DOHH2 (cell line): ENCODE measurements around the gene RNF213.

Source experiments
- H3F3A ChIP-seq: fragments of 200-600 bp; sonication (generic), shearing (Covaris generic); 2 replicates; pipeline ENCODE4 v1.6.0; 2016; ENCODE audit warnings: antibody characterized with exemption, mild to moderate bottlenecking; ENCODE audit not compliant: control insufficient read depth, insufficient read depth
- H3K27ac ChIP-seq: fragments of 200-600 bp; sonication (generic); 2 replicates; pipeline ENCODE4 v1.5.1; 2014; ENCODE audit warnings: low read depth, mild to moderate bottlenecking, low read length, moderate library complexity
- H3K27me3 ChIP-seq: fragments of 200-600 bp; sonication (generic); 2 replicates; pipeline ENCODE4 v1.6.1; 2014; ENCODE audit warnings: mild to moderate bottlenecking, low read length, mixed read lengths; ENCODE audit not compliant: control insufficient read depth
- H3K36me3 ChIP-seq: fragments of 200-600 bp; sonication (generic); 2 replicates; pipeline ENCODE4 v1.6.1; 2014; ENCODE audit warnings: mild to moderate bottlenecking, low read length, moderate library complexity, mixed read lengths; ENCODE audit not compliant: control insufficient read depth
- H3K4me1 ChIP-seq: fragments of 200-600 bp; sonication (generic); 2 replicates; pipeline ENCODE4 v1.6.1; 2014; ENCODE audit warnings: mild to moderate bottlenecking, low read length, mixed read lengths; ENCODE audit not compliant: control insufficient read depth
- H3K4me2 ChIP-seq: fragments of 200-600 bp; sonication (generic); 2 replicates; pipeline ENCODE4 v1.6.0; 2014; ENCODE audit warnings: mild to moderate bottlenecking, low read length, moderate library complexity
- H3K4me3 ChIP-seq: fragments of 200-600 bp; sonication (generic); 2 replicates; pipeline ENCODE4 v1.5.1; 2014; ENCODE audit warnings: mild to moderate bottlenecking, low read length, mixed read lengths
- H3K79me2 ChIP-seq: fragments of 200-600 bp; sonication (generic); 2 replicates; pipeline ENCODE4 v1.6.1; 2014; ENCODE audit warnings: mild to moderate bottlenecking, low read length, mixed read lengths; ENCODE audit not compliant: control insufficient read depth
- H3K9me2 ChIP-seq: fragments of 200-600 bp; sonication (generic); replicated peaks from 2 replicates; pipeline ENCODE4 v1.6.1; 2014; ENCODE audit warnings: mild to moderate bottlenecking, low read length, mixed read lengths; ENCODE audit not compliant: control insufficient read depth
- H3K9me3 ChIP-seq: fragments of 200-600 bp; sonication (generic); 2 replicates; pipeline ENCODE4 v1.6.1; 2014; ENCODE audit warnings: antibody characterized with exemption, low read length, mixed read lengths; ENCODE audit not compliant: control insufficient read depth, insufficient read depth
- H4K20me1 ChIP-seq: fragments of 200-600 bp; sonication (generic); 2 replicates; pipeline ENCODE4 v1.6.0; 2014; ENCODE audit warnings: low read depth, mild to moderate bottlenecking, antibody characterized with exemption, low read length, moderate library complexity; ENCODE audit not compliant: control insufficient read depth, insufficient read depth
- CTCF ChIP-seq: fragments of 200-600 bp; sonication (generic); IDR thresholded peaks from one replicate; pipeline ENCODE4 v1.5.1; 2014; ENCODE audit warnings: antibody characterized with exemption, mild to moderate bottlenecking, low read depth, low read length; ENCODE audit not compliant: poor library complexity, severe bottlenecking
- EZH2phosphoT487 ChIP-seq: fragments of 200-600 bp; sonication (generic); IDR thresholded peaks from 2 replicates; pipeline ENCODE4 v1.6.1; 2017; ENCODE audit warnings: borderline replicate concordance, mild to moderate bottlenecking, antibody characterized with exemption, low read length, moderate library complexity, mixed read lengths

Gene RNF213

DNA sequence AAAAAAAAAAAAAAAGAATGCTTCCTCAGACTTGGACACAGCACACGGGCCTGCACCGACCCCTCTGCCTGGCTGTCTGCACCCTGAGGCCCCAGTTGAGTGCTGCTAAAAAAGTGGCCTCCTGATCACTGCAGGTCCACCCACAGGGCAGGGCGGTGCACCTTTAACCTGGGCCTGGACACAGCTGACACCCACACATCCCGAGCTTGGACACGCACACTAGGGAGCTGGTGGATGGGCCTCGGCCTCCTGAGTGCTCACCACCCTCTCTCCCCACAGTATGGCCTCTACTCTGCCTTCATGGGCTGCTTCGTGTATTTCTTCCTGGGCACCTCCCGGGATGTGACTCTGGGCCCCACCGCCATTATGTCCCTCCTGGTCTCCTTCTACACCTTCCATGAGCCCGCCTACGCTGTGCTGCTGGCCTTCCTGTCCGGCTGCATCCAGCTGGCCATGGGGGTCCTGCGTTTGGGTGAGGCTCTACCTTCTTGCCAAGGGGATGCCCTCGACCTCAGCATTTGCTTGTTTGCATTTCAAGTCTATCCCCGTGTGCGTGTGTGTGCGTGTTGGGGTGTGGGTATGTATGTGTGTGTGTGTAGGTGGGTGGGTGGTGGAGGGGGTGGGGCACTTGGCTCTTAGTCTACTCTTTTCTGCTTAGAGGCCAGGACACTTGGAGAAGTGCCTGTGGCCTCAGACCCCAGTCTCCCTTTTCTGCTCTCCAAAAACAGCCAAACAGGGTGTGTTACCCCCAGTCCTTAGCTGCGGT, 38.1 kb upstream of the RNF213 start:
- no peak overlapping the region for H3K4me3 ChIP-seq
- H3K9me3 ChIP-seq = no peaks in the 10 kb centered on the region
- no peaks in the 10 kb centered on the region for H3F3A ChIP-seq
- H3K79me2 ChIP-seq = no peaks in the 10 kb centered on the region
- no peaks in the 10 kb centered on the region for H3K9me2 ChIP-seq
- H3K27me3 ChIP-seq = peaks cover 17% of the 10 kb centered on the region
- no peak for TF ChIP-seq CTCF
- no peak for TF ChIP-seq EZH2phosphoT487
- no peaks in the 10 kb centered on the region for H3K36me3 ChIP-seq
- no peak overlapping the region for H3K4me2 ChIP-seq
- peaks cover 19% of the 10 kb centered on the region for H3K4me1 ChIP-seq
- no peak overlapping the region for H3K27ac ChIP-seq
- H4K20me1 ChIP-seq = 0 out of 2 replicates have a peak, but pooled peaks cover 6% of the 10 kb centered on the region

DNA sequence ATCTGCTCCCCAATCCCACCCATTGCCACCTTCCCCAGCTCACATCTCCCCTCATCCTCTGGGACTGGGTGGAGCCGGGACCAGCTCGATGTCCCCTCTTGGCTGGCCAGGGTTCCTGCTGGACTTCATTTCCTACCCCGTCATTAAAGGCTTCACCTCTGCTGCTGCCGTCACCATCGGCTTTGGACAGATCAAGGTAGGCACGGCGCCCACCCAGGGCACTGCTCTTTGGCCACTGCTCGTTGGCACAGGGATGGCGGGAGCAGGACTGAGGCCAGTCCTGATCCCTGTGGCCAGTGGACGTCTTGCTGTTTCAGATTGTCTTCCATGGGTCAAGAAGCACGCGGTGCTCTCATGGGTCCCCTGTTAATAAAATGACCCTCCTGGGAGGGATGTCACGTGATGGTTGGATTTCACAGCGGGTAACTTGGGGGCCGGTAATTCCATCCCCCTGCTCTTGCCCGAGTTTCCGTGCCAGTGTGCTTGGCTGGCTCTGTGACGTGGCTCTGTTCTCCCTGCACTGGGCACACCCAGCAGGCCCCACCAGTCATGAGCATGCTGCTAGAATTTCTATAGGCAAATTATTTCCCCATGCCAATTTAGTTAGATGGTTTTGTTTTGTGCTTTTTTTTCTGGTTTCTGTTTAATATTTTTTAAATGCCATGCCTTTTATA, 37.4 kb upstream of the RNF213 start:
- Histone ChIP-seq H4K20me1 (0 out of 2 replicates have a peak, but pooled peaks cover 6% of the 10 kb centered on the region), H3K4me1 (peaks cover 19% of the 10 kb centered on the region), H3K4me2 (no peak overlapping the region), H3K27ac (no peak overlapping the region), H3K9me2 (no peaks in the 10 kb centered on the region), H3K79me2 (no peaks in the 10 kb centered on the region), H3K4me3 (no peak overlapping the region), H3F3A (no peaks in the 10 kb centered on the region), H3K27me3 (peaks cover 14% of the 10 kb centered on the region), H3K36me3 (no peaks in the 10 kb centered on the region), H3K9me3 (no peaks in the 10 kb centered on the region)
- TF ChIP-seq EZH2phosphoT487 = no peak
- TF ChIP-seq CTCF = no peak

GRCh38 chr17:80223838-80224497, 36.7 kb upstream of the RNF213 start:
- Histone ChIP-seq H3K4me2 (no peak overlapping the region), H3K4me3 (no peak overlapping the region), H3K4me1 (peaks cover 13% of the 10 kb centered on the region), H3K27me3 (peaks cover 14% of the 10 kb centered on the region), H3F3A (no peaks in the 10 kb centered on the region), H3K27ac (no peak overlapping the region), H4K20me1 (0 out of 2 replicates have a peak, but pooled peaks cover 6% of the 10 kb centered on the region), H3K9me2 (no peaks in the 10 kb centered on the region), H3K79me2 (no peaks in the 10 kb centered on the region), H3K36me3 (no peaks in the 10 kb centered on the region), H3K9me3 (no peaks in the 10 kb centered on the region)
- TF ChIP-seq CTCF = no peak
- TF ChIP-seq EZH2phosphoT487 = no peak
